CD4-positive, alpha-beta T cell treated with Interleukin-4 for 4 hours (primary cell): ENCODE results near the gene COMMD9.

Source experiments
- DNase-seq: peaks from one replicate; pipeline ENCODE4 v3.0.0-alpha.2; 2020

The COMMD9 gene

DNA sequence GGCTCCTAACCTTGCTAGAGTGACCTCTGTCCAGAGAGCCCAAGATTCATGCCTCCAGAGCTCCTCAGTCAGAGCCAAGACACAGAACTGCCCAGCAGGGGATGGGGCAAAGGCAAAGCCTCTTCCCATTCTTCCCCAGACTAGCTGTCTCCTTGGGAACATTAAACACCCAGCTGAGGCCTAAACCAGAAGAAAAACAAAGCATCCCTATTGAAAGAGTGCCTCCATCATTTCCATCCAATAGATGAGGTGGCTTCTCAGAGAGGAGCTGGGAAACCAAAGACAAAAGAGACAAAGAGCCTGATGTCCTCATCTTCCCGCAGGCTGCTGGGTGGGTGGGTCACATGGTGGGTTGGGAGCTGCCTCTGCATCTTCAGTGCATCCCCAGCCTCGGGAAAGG is 37.4 kb downstream of the COMMD9 start:
- no peak for DNase-seq

DNA sequence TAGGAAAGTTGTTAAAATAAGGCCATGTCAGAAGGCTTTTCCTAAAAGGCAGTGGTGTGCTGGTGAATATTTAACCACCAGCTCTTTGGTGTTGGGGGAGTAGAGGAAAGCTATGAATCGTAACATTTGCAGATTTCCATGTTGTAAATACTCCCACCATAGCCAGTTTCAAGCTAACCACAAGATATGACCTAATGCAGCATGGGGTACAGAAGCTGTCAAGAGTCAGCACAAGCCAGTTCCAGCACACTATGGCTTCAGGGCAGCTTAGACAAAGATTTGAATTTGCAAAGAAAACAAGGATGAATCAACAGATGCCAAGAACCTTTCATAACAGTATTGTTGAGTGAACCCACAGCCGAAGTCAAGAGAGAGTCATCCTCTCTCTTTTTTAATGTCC is 40.0 kb downstream of the COMMD9 start:
- DNase-seq: no peak

DNA sequence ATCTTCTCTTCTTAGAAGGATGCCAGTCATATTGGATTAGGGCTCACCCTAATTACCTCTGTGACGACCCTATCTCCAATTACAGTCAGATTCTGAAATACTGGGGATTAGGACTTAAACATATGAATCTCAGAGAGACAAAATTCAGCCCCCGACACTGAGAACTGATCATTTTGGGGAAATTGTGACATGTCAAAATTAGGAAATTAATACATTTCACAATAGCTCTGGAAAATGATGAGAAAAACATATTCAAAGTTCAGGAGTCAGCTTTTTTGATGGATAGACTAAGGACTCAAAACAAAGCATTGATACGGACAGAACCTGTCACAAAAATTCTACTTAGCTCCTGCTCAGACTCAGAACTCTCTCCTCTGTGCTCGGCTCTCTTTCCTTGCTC is 40.8 kb downstream of the COMMD9 start:
- no peak for DNase-seq

DNA sequence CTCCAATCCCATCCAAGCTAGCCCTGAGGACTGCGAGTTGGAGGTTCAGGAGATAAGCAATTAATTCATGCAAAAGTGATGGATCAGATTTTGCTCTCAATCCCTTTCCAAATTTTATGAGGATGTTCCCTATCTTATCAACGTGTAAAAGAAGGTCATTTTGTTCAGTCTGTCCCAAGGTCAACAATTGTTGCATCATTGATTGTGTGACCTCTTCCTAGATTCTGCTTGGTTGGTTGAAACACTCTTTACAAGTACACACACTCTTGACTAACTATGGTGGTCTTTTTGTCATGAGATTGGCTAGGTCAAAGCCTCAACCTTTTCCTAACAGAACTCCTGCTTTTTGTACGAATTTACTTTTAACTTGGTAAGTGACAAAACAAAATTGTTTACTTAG is 41.7 kb downstream of the COMMD9 start:
- no peak for DNase-seq

DNA sequence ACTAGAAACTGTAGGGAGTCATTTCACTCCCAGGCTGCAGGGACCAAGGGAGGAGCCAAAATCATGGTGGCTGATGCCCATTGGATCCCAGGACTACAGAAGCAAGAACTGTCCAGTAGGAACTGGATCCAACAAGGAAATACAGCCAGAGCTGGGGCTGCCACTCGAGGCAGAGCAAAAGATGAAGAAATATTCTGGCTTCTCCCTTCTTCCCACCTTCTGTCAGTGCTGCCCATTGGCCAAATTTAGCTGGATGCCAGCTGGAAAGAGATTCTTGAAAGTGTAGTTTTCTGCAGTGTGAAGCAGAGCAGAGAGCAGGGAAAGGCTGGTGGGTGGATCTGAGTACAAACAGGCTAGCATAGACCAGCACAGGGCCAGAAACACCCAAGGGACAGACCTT is 45.6 kb downstream of the COMMD9 start:
- no peak for DNase-seq

DNA sequence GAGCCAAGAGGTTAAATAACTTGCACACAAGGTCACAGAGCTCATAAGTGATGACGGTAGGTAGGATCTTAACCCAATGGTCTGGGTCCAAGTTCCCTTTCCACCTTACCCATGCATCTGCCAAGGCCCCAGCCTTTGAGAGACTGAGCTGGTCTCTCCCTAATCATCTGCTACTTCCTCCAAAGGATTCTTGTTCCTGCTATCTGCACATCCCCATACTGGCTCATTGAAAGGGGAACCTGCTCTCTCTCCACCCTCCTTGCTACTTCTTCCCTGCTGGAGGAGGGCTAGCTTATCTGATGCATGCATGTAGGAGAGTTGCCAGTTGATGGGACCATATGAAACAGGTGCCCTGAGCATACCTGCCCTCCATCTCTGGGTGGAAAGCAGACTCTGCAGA is 47.7 kb downstream of the COMMD9 start:
- DNase-seq: no peak

DNA sequence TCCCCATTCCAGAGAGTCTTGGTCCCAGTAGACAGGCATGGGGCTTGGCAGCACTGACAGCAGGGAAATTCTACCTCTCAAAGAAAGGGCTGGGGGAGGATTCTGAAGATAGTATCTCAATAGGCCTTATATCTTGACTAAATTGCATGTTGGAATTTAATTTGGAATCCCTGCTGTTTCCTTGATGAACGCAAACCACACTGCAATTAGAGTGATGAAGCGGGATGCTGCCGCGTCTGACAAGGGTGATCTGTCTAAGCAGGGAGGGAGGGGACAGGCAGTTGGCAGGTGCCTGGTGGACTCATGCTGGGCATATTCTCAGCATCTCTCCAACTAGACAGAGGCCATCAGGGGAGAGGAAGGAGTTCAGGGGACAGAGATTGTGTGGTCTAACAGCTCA is 48.4 kb downstream of the COMMD9 start:
- DNase-seq: no peak

DNA sequence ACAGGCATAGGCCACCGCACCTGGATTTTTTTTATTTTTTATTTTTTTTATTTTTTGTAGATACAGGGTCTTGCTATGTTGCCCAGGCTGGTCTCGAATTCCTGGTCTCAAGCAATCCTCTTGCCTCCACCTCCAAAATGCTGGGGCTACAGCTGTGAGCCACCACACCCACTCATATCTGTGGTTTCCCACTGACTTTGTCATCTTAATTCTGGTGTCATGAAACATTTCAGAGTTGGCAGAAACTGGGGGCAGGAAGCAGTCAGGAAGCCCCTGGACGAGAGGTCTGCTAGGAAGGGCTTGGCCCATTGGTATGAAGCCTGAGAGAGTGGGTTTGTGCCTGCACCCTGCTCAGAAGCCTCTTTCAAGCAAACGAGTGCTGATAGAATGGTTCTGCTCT is 49.1 kb downstream of the COMMD9 start:
- DNase-seq: no peak

DNA sequence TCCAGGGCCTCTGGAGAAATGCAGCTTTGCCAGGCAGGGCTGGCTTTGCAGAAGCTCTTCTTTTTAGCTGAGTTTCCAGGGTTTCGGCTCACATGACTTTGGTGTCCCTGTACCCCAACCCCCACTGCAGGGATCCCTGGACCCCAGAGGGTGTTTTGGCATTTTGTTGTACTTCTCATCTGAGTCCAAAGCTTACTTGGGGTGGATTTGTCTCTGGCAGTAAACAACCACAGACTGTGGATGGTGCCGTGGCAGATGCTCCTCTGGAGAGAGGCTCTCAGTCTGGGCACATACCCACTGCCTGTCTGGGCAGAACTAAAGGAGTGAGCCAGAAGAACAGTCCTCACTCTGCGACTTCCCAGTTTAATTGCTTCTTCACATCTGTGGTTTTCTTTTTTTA is 49.6 kb downstream of the COMMD9 start:
- no peak for DNase-seq

DNA sequence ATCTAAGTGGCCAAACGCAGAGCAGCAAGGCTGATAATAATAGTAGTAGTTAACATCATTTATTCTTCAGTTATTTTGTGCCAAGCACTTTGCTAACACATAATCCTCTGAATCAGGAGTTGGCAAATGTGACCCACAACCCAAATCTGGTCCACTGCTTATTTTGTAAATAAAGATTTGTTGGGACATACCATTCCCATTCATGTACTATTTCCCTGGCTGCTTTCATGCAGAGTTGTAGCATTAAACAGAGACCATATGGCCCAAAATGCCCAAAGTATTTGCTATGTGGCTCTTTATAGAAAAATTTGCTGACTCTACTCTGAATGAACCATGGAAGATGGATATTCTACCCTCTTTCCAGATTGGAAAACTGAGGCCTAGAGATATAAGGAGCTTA is 50.3 kb downstream of the COMMD9 start:
- no peak for DNase-seq

DNA sequence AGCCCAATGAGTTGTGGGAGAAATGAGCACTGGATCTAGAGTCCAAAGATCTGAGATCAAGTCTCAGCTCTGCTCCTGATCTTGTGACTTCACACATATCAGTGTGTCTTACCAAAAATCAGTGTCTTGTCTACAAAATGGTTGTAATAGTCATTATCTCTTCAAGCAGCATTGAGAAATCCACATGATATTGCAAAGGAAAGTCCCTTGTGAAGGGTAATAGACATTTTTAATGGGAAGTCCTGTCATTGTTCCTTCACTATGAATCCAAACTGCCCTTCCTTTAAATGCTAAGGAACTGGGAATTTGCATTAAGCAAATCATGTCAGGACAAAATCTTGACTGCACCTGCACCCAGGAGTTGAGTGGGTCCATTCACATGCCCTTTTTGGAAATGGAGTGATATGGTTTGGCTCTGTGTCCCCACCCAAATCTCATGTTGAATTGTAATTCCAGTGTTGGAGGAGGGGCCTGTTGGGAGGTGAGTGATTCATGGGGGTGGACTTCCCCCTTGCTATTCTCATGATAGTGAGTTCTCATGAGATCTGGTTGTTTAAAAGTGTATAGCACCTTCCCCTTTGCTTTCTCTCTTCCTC is 51.1 kb downstream of the COMMD9 start:
- DNase-seq: no peak

DNA sequence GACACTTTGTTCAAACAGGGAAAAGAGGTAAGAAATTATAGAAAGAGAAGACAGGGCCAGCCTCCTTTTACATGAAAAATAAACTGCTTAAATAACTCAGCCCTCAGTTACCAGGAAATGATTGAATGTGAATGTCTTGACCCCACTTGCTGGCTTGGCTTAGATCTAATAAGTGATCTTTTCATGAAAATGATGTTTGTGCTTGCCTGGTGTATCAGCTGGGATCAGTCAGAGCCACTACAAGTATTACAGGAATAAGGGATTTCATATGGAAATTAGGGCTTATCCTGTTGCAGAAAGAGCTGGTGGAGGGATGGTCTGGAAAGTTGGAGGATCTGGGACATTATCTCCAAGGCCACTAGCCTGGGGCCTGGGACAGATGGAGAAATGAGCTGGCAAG is 51.8 kb downstream of the COMMD9 start:
- no peak for DNase-seq

DNA sequence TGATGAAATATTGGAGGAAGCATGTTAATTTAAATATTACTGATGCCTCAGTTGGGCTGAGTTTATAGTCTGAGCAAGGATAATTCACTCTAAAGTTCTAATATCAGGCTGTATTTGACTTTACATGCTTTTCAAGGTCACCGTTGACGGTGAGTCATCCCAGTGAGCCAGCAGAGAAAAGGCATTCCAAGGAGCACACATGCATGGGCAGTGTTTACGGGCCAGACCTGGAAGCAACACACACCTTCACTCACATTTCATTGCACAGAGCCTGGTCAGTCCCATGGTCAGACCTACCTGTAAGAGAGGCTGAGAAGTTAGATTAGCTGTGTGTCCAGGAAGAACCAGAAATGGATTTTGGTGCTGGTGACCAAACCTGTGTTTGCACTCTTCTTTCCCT is 53.5 kb downstream of the COMMD9 start:
- no peak for DNase-seq

DNA sequence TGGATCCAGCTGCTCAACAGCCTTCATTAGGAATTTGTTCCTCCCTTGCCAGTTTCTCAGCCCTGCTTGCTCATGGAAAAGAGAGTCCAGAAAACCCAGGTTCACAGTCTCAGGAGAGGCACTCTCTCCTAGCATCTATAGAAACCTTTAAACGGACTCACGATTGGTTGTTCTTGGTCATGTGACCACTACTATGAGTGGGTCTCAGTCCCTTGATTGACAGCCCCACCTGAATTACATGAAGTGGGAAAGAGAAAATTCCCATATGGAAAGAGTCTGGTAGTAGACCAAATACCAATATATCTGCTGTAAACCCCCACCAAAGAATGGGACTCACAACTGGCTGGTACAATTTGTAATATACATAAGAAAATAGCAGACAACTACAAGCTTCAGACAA is 54.4 kb downstream of the COMMD9 start:
- no peak for DNase-seq

DNA sequence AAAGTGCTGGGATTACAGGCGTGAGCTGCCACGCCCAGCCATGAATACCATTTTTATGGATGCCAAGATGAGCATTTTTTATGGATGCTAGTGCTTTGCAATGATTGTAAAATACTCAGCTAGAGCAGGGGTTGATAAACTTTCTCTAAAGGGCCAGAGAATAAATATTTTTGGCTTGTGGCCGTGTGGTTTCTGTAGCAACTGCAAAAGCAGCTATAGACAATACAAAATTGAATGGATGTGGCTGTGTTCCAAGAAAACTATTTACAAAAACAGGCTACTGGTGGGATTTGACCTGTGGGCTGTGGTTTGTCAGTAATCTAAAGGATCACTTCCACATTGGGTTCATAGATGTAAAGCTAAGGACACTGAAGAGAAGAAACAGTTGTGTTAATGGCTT is 56.0 kb downstream of the COMMD9 start:
- DNase-seq: no peak

DNA sequence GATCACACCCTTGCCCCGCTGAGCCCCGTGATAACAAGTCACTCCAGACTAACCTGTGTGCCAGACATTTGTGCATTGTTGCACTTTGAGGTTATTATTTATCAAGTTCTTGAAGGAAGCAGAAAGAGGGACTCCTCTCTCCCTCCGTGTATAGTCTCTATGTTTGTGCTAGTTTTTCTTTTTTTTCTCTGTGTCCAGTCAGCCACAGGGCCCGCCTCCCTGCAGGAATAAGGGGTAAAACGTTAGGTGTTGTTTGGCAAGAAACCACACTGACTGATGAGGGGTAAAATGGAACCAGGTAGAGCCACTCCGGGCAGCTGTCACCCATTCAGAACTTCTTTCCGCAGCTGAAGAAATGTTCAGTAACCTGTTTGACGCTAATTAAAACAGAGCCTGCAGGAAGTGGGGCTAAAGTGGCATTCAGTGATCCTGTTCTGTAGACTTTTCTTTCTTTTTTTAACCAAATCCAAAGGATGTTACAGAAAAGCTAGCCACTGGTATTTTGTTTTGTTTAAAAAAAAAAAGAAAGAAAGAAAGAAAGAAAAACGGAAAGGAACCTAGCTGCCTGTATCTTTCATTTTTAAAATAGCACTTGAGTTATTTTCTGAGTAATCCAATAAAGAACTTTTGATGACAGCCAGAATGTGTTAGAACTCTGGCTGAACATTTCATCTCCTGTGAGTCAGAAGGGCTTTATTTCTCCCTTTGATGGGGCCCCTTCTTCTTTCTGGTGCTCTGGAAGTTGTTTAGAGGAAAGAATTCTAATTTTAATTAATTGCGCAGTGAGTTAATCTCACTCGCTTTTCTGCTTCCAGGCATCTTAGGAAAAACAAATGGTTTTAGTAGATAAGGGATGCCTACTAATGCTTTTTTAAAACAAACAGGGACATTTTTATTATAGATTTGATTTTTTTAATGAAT is 58.2 kb downstream of the COMMD9 start:
- DNase-seq: no peak

DNA sequence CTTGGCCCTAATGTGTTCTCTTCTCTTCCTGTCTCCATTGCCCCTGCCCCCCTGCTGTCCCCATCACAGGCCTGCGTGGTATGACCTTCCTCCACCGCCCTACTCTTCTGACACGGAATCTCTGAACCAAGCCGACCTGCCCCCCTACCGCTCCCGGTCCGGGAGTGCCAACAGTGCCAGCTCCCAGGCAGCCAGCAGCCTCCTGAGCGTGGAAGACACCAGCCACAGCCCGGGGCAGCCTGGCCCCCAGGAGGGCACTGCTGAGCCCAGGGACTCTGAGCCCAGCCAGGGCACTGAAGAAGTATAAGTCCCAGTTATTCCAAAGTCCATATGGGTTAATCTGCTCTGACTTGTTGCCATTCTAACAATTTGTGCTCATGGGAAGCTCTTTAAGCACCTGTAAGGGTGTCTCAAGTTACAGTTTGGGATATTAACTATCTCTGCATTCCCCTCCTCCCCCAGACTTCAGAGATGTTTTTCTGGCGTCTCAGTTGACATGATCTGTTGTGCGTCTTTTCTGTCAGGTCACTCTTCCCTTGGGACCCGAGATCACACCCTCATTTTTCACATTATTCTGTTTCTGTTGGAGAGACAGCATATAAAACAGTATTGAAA is 60.0 kb downstream of the COMMD9 start:
- DNase-seq: no peak

DNA sequence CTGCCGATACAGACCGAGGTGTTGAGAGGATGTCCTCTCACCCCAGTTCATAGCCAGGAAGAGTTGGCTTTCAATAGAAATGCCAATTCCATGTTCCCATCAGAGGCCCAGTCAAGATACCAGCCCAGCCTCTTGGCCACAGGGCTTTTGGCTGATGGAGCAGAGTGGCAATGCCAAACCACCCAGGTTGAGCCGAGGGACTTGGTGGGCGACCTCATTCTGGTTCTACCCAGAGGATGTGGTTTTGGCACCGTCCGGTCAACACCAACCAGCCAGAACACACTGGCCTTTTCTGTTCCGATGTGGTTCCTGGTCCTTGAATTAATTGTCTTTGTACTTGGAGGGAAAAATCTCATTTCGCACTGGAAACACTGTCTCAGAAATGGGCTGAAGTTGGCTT is 60.5 kb downstream of the COMMD9 start:
- no peak for DNase-seq

DNA sequence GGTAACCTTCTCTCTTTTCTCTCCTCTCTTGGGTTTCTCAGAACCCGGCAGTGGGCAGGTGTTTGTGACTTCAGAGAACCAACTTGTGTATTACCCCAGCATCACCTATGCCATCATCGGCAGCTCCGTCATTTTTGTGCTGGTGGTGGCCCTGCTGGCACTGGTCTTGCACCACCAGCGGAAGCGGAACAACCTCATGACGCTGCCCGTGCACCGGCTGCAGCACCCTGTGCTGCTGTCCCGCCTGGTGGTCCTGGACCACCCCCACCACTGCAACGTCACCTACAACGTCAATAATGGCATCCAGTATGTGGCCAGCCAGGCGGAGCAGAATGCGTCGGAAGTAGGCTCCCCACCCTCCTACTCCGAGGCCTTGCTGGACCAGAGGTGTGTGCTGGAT is 62.2 kb downstream of the COMMD9 start:
- no peak for DNase-seq

DNA sequence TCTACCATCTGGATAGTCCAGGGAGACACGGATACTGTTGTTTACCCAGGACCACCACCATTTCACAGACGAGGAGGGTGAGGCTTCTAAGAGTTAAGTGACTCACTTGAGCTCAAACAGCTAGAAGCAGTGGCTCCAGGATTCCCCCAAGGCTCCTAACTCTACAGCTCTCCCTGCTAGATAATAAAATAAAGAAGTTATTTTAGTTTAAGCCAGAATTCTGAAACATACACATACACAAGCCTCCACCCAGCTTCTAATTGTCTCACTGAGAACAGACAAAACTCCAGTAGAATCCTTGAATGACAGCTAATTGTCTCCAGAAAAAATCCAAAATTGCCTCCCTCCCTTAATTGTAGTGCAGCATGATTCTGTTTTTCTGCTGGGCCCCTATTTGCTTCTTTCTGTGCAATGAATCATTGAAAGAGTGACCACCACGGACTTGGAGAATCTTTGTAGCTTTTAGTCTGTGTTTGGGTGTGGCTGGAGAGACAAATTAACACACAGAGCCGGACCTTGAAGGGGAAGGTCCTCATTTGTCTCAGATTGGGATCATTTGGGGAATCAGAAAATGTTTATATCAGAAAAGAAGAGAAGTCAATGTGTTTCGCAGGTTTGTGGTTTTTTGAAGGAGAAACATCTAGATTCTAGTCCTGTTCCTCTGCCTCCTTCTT is 64.9 kb downstream of the COMMD9 start:
- no peak for DNase-seq

DNA sequence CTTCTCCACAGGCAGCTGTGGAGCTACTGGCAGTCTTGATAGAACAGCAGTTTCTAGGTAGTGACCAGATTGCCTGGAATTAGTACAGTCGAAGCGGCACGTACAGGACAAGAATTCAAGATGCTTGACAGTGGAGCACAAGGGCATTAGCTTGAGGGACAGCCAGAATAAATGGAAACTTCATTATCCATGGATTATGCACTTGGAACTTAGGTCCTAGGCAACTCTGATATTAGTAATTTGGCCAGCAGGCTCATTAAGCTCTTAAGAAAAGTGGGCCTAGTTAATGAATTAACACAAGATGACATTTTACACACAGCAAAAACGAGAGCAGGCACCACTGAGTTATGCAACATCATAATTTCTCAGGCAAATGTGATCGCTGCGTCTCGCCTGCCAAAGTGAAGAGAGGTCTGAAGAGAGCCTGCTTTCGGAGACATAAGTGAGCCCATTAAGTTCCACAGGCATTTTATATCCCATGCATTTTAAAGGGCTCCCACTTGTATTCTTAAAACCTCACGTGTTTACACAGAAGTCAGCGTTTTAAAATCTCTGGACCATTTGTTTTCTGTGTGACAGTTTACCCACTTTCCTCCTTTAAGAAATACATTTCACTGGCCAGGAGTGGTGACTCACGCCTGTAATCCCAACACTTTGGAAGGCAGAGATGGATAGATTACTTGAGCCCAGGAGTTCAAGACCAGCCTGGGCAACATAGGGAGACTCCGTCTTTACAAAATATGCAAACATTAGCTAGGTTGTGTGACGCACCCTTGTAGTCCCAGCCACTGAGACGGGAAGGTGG is 66.2 kb downstream of the COMMD9 start:
- DNase-seq: no peak
